H54 (cell line): ENCODE results near the gene SH3BGRL3.
"Not testable (repeated sequence)": the region's sequence is repeated elsewhere in the genome, so short reads cannot be mapped to it uniquely, and the experiment has no call there.

Experiments used
- DNase-seq: peaks from one replicate; pipeline ENCODE4 v3.0.0; 2011; ENCODE audit warnings: low spot score, mixed read lengths; ENCODE audit not compliant: insufficient read length
- FAIRE-seq: peaks from 3 replicates; lab custom pipeline; 2011; peaks lifted over from hg19 to GRCh38; lab: Jason Lieb, UNC
- POLR2A ChIP-seq: IDR thresholded peaks from 2 replicates; pipeline ENCODE4 v1.6.1; 2011; ENCODE audit warnings: low read depth, mild to moderate bottlenecking, low read length

SH3BGRL3 gene

DNA sequence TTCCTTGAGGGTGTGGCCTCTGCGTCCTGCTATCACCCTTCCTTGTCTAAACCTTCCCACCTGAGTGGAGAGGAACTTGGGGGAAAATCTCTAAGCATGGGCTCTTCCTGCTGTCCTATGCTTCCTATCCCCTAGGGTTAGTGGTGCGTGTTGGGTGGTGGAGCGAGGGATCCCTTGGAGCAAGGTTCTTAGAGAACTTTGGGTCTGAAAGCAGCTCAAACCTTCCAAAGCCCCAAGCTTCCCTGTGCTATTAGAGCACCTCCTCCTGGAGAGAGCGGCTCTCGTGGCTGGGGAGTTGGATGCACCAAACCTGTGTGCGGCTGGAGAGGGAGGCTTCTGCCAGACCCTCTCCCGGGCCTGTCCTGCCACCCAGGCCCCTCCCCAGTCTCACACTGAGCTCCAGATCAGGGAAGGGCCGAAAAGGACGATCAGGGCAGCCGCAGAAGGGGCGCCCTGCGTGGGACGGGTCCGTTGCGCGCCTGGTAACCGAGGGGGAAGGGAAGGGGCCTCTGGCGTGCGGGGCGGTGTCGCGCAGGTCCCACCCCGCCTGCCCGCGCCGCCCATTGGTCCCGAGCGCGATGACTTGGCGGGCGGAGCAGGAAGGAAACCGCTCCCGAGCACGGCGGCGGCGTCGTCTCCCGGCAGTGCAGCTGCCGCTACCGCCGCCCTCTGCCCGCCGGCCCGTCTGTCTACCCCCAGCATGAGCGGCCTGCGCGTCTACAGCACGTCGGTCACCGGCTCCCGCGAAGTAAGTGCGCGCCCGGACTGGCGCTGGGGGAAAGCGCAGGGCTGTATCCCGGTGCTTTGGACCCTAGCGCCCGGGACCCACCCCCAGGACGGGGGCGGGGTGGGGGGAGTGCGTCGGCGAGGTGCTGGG lies at the start of gene SH3BGRL3:
SH3BGRL3 (plus strand) TSS at position 631 of the 877 bp plus-strand sequence; CDS start at position 701, 70 bp downstream.
- peak; percentile 30 for DNase-seq
- TF ChIP-seq POLR2A = peak; percentile 85
- FAIRE-seq = no peak

DNA sequence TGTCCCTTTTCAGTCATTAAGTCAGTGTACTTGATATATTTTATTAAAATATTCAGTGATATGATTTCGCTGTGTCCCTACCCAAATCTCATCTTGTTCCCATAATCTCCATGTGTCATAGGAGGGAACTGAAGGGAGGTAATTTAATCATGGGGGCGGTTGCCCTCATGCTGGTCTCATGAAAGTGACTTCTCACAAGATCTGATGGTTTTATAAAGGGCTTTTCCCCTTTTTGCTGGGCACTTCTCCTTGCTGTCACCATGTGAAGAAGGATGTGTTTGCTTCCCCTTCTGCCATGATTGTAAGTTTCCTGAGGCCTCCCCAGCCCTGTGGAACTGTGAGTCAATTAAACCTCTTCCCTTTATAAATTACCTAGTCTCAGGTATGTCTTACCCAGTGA lies 49.2 kb upstream of the SH3BGRL3 start:
- FAIRE-seq, DNase-seq: not testable (repeated sequence)

DNA sequence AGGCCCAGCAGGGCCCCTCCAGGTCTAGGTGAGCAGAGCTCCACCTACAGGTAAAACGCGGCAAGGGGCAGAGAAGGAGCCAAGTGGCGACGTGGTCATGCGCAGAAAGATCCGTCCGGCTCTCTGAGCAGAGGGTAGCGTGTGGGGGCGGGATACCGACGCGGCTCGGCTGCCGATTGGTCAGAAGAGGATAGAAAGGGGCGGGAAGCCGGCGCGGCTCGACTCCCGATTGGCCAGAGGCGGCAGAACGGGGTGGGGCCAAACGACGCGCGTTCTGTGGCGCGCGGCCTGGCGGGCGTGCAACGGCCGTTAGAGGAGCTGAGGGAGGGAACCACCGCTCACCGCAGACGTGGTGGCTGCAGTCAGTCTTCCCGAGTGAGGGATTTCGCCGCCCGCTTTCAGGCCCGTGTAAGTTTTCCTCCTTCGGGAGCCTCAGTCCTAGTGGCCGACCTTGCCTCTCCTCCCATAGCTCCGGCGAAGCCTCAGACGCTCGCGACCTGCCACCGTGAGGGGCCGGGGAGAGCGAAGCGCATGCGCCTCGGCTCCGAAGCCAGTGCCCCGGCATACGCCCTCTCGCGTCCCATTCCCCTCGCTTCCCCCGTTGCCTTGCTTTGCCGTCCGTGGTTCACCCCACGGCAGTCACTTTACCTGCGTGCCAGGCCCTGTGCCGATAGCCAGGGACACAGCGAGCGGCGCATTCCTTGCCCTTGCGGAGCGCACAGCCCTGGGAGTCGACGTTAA lies 45.8 kb upstream of the SH3BGRL3 start, which contains the start of gene CEP85:
CEP85 (plus strand) TSS at position 298 of the 741 bp plus-strand sequence. CDS start 5,584 bp downstream, outside the sequence.
- DNase-seq = peak; percentile 87
- TF ChIP-seq POLR2A = peak; percentile 83
- peak; percentile 84 for FAIRE-seq

DNA sequence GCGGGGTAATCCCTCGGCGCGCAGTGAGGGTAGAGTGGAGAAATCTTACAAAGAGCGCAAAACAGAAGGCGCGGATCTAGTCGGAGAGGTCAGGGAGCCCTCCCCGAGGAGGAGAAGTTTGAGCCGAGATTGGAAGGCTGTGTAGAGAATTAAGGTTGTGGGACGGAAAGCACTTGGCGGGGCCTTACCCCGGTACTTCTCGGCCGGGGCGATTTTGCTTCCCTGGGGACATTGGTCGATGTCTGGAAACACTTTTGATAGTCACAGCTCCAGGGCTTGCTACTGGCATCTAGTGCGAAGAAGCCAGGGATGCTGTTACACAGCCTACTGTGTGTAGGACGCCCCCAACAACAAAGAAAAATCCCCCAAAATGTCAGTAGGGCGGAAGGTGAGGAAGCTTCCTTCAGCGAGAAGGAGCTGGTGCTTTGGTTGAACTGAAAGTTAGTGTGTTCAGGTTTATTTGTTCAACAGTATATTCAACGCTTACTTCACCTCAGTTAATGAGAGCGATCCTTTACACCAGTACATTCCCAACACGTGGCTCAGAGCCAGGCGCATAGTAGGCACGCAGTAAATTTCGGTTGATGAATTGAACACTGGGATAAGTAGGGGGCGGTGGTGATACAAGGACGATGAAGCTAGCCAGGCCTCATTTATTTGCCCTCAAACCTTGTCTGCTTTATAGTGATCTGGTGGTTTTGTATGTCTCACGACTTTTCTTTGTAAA lies 45.1 kb upstream of the SH3BGRL3 start:
- DNase-seq = no peak
- FAIRE-seq = peak; percentile 58
- no peak for TF ChIP-seq POLR2A

DNA sequence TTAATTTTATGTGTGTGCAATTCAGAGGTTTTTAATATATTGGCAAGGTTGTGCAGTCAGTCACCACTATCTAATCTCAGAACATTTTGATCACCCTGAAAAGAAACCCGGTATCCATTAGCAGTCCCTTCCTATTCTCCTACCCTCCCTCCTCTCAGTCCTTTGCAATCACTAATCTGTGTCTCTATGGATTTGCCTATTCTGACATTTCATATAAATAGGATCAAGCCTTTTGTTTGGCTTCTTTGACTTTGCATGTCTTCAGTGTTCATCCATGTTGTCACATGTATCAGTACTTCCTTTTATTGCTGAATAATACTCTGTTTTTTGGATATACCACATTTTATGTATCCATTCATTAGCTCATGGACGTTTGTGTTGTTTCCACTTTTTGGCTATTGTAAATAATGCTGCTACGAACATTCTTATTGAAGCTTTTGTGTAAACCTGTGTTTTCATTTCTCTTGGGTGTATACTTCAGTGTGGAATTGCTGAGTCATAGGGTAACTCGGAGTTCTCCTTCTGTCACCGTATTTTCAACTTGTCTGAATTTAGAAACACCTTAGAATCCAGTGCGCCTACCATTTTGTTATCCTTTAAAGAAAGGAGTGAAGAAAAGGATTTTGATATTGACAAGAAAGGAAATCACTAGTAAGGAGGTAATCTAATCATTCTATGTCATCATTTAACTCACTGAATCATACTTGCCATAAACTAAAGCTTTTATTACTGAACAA lies 42.5 kb upstream of the SH3BGRL3 start:
- FAIRE-seq = no peak
- DNase-seq = no peak

DNA sequence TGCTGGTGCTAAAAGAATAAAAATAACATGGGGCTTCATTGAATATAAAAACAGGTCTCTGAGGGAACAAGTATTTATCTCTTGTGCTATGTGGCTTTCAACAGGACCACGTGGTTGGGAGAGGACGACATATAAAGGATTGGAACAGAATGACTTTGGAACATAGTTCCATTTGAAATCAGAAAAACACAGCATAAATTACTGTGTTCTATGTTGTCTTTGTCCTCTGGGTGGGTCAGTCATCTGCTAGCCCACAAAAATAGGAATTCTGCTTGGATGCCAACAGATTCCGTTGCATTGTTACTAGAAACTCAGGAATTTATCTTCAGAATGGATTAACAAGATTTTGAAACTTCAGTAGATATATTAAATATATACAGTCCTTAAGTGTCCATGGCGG lies 40.0 kb upstream of the SH3BGRL3 start:
- no peak for TF ChIP-seq POLR2A
- no peak for DNase-seq
- no peak for FAIRE-seq

More for the DNA sequence above, 42.5 kb upstream of the SH3BGRL3 start:
- TF ChIP-seq POLR2A = no peak

DNA sequence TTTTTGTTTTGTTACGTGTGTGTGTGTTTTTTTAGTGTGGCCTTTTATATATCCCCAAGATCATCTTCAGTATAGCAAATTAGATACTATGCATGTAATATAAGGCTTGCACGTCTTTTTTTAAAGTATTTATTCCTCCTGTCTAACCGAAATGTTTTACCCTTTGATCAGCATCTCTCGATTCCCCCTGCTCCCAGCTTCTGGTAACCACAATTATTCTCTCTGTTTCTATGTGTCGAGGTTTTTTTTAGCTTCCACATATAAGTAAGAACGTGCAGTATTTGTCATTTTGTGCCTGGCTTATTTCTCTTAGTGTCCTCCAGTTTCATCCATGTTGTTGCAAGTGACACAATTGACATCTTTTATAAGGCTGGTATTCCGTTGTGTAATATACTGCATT lies 27.2 kb upstream of the SH3BGRL3 start:
- no peak for DNase-seq

DNA sequence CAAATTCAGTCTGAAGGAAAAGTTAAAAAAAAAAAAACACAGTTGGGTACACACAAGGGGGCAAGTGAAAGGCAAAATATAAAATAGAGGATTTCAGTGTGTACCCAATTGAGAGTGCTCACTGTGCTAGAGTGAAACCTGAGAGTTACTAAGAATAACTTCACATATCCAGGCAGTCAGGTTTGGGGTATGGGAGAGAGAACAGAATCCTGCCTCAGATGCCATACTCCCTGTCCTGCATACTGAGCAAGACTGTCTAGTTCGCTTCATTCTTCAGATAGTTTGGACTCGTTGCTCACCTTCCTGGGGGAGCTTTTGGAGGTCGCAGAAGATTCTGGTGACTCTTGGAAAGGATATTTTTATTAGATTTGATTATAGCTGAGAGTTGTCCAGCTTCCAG lies 25.5 kb upstream of the SH3BGRL3 start:
- DNase-seq (no peak), FAIRE-seq (no peak)
- no peak for TF ChIP-seq POLR2A

More for the DNA sequence above, 27.2 kb upstream of the SH3BGRL3 start:
- no peak for FAIRE-seq
- TF ChIP-seq POLR2A = no peak

DNA sequence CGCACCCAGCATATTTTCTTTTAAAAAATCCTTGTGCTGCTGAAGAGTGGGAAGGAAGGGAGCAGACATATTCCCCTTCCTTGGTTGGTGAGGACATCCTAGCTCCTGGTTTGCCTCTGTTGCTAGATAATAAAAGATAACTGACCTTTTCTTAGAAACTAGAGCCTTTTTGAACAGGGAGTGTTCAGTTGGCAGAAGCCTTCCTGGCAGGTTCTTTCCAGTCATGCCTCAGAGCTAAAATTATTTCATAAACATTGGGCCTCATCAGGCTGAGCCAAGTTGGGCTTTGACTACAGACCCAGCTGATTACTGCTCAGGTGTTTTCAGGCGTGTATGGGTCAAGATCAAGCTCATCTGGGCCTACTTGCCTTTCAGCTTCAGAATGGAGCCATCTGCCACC lies 22.7 kb upstream of the SH3BGRL3 start:
- TF ChIP-seq POLR2A = no peak
- DNase-seq = no peak
- no peak for FAIRE-seq

DNA sequence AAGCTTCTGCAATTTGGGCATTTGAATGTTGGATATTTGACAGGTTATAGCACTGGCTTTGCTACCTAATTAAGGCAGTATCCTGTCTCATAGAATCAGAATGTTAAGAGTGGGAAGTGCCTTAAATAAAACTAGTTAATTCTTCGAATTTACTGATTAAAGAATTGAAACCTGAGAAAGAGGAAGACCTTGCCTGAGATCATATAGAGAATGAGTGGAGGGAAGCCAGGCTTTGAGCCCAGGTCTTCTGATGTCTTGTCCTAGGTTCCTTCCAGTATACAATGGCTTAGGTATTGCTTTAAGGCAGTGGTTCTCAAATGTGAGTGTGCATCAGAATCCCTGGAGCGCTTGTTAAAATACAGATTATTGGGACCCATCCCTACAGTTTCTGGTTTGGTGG lies 20.9 kb upstream of the SH3BGRL3 start:
- FAIRE-seq (no peak), DNase-seq (no peak)
- no peak for TF ChIP-seq POLR2A

DNA sequence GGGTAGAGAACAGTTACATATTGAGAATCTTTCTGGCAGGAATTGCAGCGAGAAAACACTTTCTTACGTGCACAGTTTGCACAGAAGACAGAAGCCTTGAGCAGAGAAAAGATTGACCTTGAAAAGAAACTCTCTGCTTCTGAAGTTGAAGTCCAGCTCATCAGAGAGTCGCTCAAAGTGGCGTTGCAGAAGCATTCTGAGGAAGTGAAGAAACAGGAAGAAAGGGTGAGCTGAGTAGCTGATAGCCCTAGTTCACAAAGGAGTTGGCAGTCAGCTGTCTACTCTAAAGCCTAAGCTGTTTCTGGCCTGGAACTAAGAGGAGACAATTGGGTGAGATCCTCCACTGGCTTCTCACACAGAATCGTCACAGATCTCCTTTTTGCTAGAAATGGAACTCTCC lies 20.3 kb upstream of the SH3BGRL3 start:
- FAIRE-seq = no peak
- no peak for TF ChIP-seq POLR2A
- DNase-seq = no peak

DNA sequence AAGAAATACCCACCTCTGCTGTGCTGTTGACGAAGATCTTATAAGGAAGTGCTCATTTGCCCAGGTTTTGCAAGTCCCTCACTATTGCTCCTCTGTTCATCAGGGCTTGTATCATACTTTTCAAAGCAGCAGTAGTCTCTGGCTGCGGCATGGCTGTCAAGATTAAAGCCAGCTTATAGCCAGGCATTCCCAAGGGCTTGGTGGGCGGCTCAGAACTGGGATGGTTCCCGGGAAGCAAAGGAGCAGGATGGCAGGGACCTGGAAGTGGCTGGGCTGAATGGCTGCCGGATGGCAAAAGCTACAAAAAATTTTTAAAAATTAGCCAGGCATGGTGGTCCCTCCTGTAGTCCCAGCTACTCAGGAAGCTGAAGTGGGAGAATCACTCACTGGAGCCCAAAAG lies 16.7 kb upstream of the SH3BGRL3 start:
- no peak for TF ChIP-seq POLR2A
- DNase-seq = no peak
- FAIRE-seq = no peak

DNA sequence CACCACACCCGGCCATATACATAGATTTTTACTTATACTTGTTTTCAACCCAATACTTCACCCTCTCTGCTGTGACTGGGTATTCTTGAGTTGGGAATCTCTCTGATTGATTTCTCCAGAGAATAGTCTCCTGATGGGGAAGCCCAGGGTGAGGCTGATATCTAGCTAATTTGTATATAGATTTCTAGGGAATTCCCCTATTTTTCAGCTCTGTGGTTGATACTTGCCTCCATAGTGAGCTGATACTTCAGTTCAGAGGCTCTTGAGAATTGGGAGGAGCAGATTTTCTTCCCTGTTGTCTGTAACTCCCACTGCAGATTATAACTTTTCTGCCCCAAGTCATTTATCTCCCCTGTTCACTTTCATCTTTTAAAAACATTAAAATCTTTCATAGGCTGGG lies 14.5 kb upstream of the SH3BGRL3 start:
- no peak for TF ChIP-seq POLR2A
- DNase-seq (no peak), FAIRE-seq (no peak)
